Measurements from ENCODE around the gene MSN.

DNA sequence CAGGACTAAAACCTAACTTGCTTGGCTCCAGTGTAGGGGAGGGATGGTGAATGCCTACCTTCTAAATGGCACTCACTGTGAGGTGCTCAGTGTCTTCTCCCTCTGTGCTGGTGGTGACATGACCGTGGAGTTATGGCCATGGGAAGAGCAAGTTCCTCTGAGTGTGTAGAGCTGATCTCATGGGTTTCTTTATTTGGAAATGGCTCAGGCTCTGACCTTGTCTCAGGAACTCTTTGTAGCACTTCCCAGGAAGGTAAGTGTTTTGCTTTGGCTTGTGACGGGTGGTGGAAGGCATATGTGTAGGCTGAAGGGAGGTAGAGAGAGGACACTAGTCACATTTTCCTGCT lies 6.4 kb downstream of the MSN start:
- TF ChIP-seq, protein P1, sequence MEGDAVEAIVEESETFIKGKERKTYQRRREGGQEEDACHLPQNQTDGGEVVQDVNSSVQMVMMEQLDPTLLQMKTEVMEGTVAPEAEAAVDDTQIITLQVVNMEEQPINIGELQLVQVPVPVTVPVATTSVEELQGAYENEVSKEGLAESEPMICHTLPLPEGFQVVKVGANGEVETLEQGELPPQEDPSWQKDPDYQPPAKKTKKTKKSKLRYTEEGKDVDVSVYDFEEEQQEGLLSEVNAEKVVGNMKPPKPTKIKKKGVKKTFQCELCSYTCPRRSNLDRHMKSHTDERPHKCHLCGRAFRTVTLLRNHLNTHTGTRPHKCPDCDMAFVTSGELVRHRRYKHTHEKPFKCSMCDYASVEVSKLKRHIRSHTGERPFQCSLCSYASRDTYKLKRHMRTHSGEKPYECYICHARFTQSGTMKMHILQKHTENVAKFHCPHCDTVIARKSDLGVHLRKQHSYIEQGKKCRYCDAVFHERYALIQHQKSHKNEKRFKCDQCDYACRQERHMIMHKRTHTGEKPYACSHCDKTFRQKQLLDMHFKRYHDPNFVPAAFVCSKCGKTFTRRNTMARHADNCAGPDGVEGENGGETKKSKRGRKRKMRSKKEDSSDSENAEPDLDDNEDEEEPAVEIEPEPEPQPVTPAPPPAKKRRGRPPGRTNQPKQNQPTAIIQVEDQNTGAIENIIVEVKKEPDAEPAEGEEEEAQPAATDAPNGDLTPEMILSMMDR (IDR thresholded peaks at IDR 0.05), result no peak
- TF ChIP-seq EP300 (IDR thresholded peaks at IDR 0.05; ENCODE audit: low read depth), result no peak
- no peak for TF ChIP-seq POLR2AphosphoS5 (IDR thresholded peaks at IDR 0.05)

All from transverse colon (tissue), 4 donors.